H4 (cell line): ENCODE data around the gene TXK. TPM values are rescaled to one million over a fixed set of nuclear protein-coding genes. Genes with fewer than 3 reads are reported as not detected.

Experiments
- DNase-seq: peaks from one replicate; pipeline ENCODE4 v3.0.0-alpha.2; 2015; ENCODE audit warnings: low spot score
- total RNA-seq: library from RNA; depleted of rRNA; stranded (reverse); fragments of >200 nt; shearing (Covaris generic); gene quantifications from 2 replicates; pipeline ENCODE4 v1.2.3, GENCODE V29; 2014

TXK gene
- total RNA-seq, 1 experiment from 2014 or later, result 0.06 TPM

DNA sequence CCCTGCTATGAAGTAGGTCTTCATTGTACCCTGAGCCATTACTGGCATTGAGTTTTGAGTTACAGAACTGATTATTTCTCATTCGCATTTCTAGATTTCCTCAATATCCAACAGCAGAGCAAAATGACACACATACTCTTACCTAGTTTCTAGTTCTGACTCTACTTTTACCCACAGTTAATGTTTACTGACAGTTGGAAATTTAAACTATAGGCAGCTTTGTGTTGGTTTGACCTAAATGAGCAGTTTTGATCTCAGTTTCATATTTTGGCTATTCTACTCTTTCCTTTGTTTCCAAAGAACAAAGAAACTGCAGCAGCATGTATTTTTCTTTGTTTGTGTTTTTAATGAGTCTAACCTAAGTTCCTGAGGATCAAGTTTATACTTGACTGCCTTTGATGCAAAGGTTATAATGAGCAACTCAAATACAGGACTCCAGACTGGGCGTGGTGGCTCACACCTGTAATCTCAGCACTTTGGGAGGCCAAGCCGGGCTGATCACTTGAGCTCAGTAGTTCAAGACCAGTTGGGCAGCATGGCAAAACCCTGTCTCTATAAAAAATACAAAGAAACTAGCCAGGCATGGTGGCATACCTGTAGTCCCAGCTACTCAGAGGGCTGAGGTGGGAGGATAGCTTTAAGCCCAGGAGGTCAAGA lies 30.4 kb downstream of the TXK start:
- DNase-seq, result no peak

DNA sequence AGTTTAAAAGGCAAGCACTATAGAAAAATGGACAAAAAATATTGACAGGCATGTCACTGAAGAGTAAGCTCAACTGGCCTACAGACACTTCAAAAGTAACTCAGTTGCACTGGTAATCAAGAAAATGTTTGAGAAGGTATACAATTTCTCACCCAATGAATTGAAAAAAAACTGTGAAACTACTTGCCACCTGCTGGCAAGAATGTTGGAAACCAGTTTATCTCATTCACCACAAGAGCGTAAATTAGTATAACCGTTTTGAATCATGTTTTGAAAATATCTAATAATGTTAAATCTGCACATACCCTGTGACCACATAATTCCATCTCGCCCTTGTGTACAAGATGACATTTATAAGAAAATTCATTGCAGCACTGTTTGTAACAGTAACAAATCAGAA lies 31.7 kb downstream of the TXK start:
- no peak for DNase-seq

DNA sequence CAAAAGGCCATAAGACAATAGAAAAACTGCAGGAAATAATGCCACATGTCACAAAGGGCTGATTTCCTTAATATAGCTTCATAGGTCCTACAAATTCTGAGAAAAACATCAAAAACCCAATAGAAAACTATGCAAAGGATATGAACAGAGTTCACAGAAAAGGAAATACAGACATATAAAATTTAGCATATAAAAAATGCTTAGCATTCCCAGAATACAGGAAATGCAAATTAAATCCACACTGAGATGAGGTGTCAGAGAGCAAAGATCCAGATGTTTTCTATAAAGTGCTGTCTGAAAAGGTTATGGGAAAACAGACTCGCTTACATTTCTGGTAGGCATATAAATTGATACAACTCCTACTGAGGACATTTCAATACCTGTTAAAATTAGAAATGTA lies 33.8 kb downstream of the TXK start:
- DNase-seq, result no peak

DNA sequence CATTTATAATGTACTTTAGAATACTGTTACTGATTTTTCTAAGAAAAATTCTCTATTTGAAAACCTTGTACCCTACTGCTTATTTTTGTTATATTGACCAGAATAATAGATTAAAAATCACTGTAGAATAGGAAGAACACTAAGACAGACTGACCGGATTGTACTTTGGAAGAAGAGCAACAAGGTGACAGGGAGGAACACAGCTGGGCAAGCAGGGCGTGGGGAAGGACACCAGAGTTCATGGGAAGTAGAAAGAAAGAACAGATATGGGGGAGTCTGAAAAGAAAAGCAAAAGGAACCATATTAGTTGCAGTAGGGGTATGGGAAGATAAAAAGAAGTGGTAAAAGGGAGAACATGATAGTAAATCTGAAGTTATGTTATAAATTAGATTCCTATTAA lies 38.6 kb downstream of the TXK start:
- no peak for DNase-seq

DNA sequence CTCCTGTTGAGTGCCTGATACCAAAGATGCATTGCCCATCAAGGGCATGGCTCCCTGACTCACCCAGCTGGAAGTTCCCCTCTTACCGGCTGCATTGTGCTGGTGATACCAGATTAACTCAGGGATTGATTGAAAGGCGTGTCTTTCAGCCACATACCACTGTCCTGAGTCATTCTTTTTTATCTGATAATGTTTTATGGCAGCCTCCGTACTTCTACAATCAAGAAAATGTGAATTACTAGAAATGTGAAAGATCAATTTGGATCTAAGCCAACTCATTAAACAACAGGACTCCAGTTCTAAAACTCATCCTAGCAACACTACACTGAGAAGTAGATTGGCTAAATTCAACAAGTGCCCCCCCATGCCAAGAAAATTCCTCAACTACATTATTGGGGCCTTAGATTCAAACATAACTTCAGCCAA lies 40.0 kb downstream of the TXK start:
- DNase-seq, result no peak

DNA sequence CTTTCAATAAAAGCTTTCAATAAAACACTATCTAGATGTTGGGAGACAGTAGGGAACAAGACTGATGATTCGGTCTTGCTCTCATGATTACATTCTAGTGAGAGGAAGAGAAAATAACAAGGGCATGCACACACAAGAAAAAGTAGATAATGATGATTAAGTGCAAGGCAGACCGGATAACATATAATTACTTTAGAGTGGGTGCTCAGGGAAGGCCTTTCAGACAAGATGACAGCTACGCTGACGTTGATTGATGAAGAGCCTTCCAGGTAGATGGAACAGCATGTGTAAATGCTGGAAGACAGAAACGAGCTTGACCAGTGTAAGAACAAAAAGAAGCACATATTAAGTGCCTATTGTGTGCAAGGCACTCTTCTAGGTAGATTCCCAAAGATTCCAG lies 43.4 kb downstream of the TXK start:
- DNase-seq, result no peak

DNA sequence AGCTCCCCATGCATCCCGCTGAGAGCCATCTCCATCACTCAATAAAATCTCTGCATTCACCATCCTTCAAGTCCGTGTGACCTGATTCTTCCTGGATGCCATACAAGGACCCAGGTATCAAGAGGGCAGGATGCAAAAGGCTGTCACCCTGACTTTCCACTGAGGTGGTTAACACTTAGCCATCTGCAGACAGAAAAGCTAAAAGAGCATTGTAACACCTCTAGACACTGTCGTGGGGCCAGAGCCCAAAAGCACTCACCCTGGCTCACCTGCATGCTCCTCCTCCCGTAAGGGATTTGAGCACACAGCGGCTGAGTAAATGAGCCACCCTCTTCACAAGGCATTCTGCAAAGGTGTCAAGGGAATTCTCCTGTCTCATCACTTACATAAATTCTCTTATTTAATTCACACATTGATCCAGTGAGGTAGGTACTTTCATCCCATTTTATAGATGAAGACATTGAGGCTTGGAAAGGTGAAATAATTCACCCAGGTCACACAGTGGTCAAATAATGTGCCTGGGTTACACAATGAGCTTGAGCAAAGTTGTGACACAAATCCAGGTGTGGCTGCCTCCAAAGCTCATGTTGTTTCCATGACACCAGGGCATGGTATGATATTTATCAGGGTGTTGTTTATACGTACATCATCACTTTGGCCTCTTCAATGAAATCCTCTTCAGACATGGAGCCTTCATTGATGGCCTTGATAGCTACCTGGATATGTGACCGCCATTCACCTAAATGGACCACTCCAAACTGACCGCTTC lies 48.0 kb downstream of the TXK start:
- no peak for DNase-seq

DNA sequence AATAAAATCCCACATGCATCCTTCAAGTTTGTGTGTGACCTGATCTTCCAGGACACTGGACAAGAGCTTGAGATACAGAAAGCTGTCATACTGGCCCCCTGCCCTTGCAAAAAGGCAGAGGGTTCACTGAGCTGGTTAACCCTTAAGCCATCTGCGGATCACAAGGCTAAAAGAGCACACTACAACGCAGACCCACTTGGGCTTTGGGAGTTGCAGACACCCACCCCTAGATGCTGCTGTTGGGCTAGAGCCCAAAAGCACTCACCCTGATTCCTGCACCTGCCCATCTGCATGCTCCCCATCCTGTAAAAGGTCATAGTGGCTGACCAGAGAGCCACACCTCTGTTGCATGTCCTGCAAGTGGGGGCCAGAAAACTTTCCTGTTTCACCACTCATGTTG lies 51.1 kb downstream of the TXK start:
- no peak for DNase-seq

DNA sequence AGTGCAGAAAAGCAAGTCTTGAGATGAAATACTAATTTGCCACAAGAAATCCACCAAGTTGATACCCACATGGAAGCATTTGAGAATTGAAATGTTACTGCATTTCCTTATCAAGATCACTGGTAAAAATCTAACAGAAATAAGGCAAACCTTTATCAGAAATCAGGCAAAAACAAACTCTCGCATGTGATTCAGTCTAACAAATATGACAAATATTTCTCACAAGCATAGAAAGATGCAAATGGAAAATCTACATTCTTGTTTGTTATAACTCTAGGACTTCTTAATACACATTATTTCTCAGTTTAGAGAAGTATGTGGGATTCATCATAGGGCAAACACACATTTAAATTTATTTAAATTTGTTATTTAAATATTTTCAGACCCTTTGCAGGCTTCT lies 52.9 kb downstream of the TXK start:
- DNase-seq, result no peak

DNA sequence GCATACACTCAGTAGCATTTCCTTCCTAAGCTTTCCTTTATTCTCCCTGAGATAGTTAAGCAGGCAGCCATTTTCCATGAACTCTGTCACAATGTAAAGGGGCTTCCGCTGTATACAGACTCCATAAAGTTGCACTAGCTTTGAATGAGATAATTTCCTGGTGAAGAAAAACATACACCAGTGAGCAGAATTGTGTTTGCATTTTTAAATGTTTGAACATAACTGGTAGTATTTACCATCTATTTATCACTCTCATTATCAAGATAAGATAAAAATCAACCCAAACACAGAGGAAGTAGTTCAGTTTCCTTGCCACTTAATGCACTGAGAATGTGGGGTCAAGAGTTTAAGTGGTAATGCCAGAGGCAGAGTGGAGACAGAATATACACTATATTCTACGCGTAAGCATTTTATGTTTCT lies 54.1 kb downstream of the TXK start:
- DNase-seq, result peak; percentile 55

DNA sequence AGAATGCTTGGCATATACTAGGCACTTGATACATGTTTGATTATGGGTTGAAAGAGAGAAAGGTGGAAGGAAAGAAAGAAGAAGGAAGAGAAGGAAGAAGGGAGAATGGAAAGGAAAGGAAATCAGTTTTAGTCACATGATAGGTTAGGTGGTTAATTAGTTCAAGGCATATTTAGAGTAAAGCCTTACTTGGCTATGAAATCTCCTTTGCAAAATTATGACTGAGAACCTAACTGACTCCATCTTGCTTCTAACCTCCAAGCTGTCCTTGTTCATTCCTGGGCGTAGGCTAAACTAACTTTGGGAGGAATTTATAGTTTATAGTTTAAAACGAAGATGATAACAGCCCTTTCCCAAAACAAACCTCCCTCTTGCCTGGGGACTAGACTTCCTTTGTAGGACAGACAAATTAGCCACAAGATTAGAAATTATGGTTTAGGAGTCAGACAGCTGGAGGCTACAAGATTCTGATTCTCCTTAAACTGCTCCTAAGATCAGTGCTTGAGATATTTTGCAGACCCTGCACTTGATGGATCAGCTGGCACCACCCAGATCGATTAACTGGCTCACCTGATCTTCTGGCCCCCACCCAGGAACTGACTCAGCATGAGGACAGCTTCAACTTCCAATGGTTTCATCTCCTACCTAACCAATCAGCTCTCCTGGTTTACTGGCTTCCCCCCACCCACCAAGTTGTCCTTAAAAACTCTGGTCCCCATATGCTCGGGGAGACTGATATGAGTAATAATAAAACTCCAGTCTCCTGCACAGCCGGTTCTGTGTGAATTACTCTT lies 55.0 kb downstream of the TXK start:
- DNase-seq, result no peak

DNA sequence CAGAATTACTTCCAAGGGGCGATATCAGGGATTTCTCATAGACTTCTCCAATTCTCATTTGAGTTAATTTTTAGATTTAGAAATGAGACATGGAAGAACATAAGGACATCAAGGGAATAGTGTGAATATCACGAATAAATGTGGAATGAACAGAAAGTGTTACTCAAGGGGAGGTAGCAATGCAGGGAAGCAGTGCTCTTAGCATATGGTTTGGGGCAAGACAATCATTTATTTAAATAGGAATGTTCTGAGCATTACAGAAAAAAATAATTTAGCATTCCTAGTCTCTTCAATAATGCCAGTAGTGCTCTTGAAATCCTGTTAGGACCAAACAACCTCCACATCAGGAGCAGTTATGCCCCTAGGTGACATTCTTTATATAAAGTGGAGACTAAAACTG lies 55.6 kb downstream of the TXK start:
- DNase-seq, result no peak

DNA sequence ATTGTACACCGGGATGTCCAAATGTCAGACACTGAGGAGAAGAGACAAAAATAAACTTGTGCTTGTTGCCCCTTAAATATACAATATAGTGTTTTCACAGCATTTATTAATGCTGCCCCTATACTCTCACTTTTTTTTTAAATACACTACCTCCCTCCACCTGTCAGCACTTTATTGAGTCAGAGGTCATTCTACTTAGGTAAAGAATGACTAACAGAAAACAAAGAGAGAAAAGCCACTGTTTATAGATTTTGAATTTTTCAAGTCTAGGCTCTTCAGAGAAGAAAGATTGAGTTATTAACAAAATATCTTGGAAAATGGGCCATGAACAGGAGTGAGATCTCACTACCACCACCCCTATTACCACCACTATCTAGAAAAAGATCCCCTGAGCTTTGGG lies 59.4 kb downstream of the TXK start:
- DNase-seq, result no peak

DNA sequence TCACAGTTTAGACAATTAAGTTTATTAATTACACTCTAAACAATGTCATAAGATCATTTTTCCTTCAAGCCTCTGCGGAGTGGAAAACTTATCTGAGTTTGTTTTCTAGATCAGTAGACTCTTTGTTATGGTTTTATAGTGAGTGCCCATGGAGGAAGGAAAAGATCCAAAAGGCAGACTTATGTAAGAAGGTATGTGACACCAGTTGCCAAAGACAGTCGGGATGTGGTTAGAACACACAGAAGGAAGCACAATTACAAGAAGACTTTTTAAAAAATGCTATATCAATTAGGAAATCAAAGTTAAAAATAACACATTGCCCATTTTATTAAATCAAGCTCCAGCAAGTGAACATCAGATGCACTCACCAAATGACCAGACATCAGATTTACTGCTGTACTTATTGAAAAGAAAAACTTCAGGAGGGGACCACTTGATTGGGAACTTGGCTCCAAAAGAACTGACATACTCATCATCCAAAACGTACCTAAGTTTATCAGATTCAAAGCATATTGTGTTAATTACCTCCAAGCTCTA lies 60.4 kb downstream of the TXK start:
- DNase-seq, result no peak

DNA sequence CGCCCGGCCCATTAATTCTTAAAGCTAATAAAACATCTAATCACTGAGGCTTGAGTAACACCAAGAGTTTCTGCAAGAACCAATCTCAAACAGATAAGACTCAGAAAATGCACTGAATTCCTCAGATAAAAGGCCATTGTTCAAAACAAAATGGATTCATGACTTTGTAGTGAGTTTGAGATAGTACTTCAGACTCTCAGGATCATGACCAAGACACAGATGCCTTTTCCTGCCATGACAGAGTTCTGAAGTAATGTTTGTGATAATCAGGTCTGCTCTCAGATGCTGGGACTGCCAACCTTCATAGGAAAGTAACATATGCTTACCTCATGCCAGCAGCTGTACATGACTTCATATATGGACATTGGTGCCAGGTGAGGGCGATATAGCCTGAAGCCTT lies 62.9 kb downstream of the TXK start:
- DNase-seq, result no peak

DNA sequence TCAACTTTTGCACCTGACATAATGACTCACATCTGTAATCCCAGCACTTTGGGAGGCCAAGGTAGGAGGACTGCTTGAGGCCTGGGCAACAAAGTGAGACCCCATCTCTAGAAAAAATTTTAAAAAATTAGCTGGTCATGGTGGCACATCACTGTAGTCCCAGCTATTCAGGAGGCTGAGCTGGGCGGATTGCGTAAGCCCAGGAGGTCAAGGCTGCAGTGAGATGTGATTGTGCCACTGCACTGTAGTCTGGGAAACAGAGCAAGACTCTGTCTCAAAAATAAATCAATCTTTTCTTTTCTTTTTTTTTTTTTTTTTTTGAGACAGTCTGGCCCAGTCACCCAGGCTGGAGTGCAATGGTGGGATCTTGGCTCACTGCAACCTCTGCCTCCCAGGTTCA lies 65.0 kb downstream of the TXK start:
- DNase-seq, result no peak

DNA sequence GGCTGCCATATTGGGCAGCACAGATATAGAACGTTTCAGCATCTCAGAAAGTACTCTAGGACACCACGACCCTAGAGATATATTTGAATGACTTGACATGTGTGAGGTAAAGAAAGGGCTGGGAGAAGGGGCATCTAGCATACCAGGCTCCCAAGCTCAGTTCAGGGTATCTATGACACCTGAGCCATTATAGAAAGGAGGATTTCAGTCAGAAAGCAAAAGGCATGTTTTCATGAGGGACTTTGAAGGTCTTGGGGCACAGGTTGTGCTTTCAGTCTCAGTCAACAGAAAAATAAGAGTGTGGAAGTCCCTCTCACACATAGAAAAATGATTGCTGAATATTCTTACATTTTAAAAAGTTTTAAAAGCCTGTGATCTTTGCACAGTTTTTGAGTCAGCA lies 65.9 kb downstream of the TXK start:
- no peak for DNase-seq

DNA sequence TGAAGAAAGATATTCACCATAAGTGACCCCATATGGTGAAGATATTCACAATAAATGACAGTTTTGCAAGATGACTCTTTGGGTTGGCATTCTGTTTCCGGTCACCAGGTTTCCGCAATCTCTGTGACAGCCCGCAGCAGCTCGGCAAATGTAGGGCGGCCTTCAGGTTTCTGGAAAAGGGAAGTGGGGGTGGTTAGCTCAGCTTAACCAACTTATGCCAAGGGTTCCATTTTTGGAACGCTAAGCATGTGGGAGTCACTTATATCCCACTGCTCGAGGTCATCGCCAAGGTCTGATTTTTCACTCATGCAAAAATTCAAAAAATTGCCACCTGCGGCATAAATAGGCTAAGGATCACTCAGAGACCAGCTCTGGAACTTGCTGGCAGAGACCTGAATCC lies 66.5 kb downstream of the TXK start:
- DNase-seq, result no peak

DNA sequence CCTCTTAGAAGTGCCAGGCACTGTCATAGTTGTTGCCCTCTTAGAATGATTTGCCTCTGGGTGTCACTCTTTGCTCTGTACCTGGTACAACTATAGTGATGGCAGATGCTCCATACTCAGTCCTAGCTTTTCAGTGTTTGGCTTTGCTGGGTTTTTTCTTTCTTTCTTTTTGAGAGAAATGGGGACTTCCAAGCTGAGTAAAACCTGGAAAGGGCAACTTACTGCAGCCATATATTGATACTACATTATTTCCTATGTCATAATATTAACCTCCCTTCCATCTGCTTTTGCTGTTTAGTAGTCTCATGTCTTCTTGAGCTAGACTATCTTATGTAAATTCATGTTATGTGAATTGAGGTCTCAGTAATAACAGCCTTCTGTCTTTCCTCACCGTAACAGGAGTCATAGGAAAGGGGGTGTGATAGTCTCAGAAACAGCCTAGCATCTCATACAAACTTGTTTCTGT lies 68.4 kb downstream of the TXK start:
- DNase-seq, result no peak

DNA sequence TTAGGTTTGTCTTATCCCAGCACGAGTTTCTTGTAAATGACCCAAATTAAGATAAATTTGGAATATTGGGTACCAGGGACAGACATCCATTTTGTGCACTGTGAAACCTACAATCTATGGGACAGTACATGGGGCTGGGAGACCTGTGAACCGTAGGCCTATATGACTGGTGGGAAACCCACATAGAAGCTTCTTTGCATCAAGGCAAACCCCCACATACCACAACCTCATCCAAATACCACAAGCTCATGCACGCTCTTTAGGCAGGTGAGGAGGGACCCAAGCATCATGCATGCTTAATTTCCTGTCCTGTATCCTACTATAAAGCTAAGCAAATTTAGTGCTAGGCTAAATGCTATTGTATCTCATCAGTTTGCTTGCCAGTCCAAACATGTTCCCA lies 69.7 kb downstream of the TXK start:
- DNase-seq, result no peak

DNA sequence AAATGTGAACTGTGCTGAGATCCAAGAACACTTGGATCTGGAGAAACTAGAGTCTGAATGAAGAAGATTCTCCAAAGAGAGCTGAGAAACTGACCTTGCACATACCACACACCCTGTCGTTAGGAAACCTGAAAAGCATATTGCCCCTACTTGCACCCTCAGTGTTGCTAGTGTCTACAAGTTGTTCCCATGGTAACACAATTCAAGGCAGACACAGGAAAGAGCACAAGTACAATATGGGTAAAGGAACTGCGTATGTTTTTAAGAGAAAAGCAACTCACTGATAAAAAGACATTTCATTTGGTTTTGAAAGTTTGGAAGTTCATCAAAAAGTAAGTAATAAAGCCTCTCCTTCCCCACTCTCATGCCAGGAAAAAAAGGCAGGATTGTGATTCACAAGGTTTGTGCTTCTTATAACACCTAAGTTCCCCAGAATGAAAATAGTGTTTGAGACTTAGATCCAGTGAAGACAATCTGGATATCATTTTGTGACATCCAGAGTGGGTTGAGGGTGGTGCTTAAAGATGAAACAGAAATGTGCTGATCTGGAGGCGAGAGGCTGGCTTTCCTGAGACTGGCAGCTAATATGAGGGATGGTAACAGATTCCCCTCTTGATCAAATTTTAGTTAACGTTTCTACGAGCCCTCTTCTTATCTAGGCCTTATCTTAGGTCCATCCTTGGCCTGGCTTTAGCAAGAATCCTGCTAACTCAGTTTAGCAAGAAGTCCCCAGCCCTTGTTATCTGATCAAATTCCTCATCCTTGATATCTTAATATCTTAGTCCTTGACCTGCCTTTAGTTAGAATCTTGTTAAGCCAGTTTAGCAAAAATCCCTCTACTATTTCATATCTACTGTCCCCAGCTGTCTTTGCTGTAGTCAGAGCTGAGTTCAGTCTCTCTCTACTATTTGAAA lies 75.2 kb downstream of the TXK start:
- no peak for DNase-seq
